Caco-2 (cell line): Measurements from ENCODE around the gene MZT2A. TPM values are rescaled to one million over a fixed set of nuclear protein-coding genes. Genes with fewer than 3 reads are reported as not detected.
"Not testable (repeated sequence)": the region's sequence is repeated elsewhere in the genome, so short reads cannot be mapped to it uniquely, and the experiment has no call there.

Experiments
- BruUV-seq: library from RNA; stranded (reverse); fragments of 400-500 nt; replicated peaks from 2 replicates; lab custom pipeline; 2021; lab: Mats Ljungman, UMichigan
- CTCF ChIA-PET: fragments of 300-600 bp; sonication (Branson Sonifier 250); formaldehyde crosslinking; loops from one replicate; lab custom pipeline; 2022; ENCODE audit warnings: antibody characterized with exemption; lab: Charles Lee
- POLR2A ChIA-PET: fragments of 300-600 bp; sonication (Branson Sonifier 250); formaldehyde crosslinking; loops from one replicate; lab custom pipeline; 2022; ENCODE audit warnings: antibody characterized with exemption; lab: Charles Lee
- DNase-seq, 2 experiments: peaks; one replicate each; pipeline versions ENCODE4 v3.0.0 to v3.0.0-alpha.2; 2020 to 2022
- H3K27me3 ChIP-seq: replicated peaks from 2 replicates; pipeline ENCODE4 v1.6.0; 2011; ENCODE audit warnings: low read length; ENCODE audit not compliant: control insufficient read depth, insufficient read depth
- H3K36me3 ChIP-seq: 2 replicates; pipeline ENCODE4 v1.5.1; 2011; ENCODE audit warnings: low read length; ENCODE audit not compliant: control insufficient read depth, insufficient read depth
- H3K4me1 ChIP-seq: fragments of 250-450 bp; sonication (Bioruptor Pico); 2 replicates; pipeline ENCODE4 v1.5.1; 2020; ENCODE audit warnings: mild to moderate bottlenecking
- H3K4me3 ChIP-seq: 2 replicates; pipeline ENCODE4 v1.5.1; 2011; ENCODE audit warnings: low read depth, mild to moderate bottlenecking, control low read depth, low read length
- H3K9me3 ChIP-seq: fragments of 250-450 bp; sonication (Bioruptor Pico); 2 replicates; pipeline ENCODE4 v1.5.1; 2020; ENCODE audit warnings: mild to moderate bottlenecking, moderate library complexity
- H3K27ac Mint-ChIP-seq: one replicate; pipeline ENCODE4 v1.8.0; 2022; ENCODE audit warnings: mixed read lengths; ENCODE audit not compliant: unreplicated experiment
- H3K27me3 Mint-ChIP-seq: one replicate; pipeline ENCODE4 v1.8.0; 2022; ENCODE audit warnings: mixed read lengths; ENCODE audit not compliant: insufficient read depth, unreplicated experiment
- H3K36me3 Mint-ChIP-seq: one replicate; pipeline ENCODE4 v1.8.0; 2022; ENCODE audit warnings: mild to moderate bottlenecking, mixed read lengths; ENCODE audit not compliant: insufficient read depth, unreplicated experiment
- H3K4me1 Mint-ChIP-seq: one replicate; pipeline ENCODE4 v1.8.0; 2022; ENCODE audit warnings: low read depth, mixed read lengths; ENCODE audit not compliant: unreplicated experiment
- H3K4me3 Mint-ChIP-seq: one replicate; pipeline ENCODE4 v1.8.0; 2022; ENCODE audit warnings: mild to moderate bottlenecking, moderate library complexity, mixed read lengths; ENCODE audit not compliant: unreplicated experiment
- H3K9me3 Mint-ChIP-seq: one replicate; pipeline ENCODE4 v1.8.0; 2022; ENCODE audit warnings: mixed read lengths; ENCODE audit not compliant: unreplicated experiment
- CTCF ChIP-seq, 2 experiments: fragments of 200-600 bp in 1 of 2; IDR thresholded peaks; 1 replicate in 1 of 2; 2 replicates in 1 of 2; pipeline versions ENCODE4 v1.5.1 to v1.8.0; 2011 to 2022; ENCODE audit warnings: antibody characterized with exemption in 1 of 2, control low read depth in 1 of 2, inconsistent platforms in 1 of 2, low read depth in 1 of 2, low read length in 1 of 2, mild to moderate bottlenecking in 1 of 2, moderate library complexity in 1 of 2; ENCODE audit not compliant: insufficient read depth in 1 of 2, severe bottlenecking in 1 of 2, unreplicated experiment in 1 of 2
- intact Hi-C: fragments of 100-400 bp; cut with micrococcal nuclease; formaldehyde crosslinking; loops from one replicate; pipeline ENCODE4 v1.10.0; 2022; ENCODE audit not compliant: unreplicated experiment
- total RNA-seq: library from RNA; stranded (reverse); gene quantifications from 2 replicates; pipeline ENCODE4 v1.2.3, GENCODE V29; 2022

The MZT2A gene
- total RNA-seq, 1 experiment from 2014 or later = 275 TPM

- no peak within 1 kb of the TSS for H3K4me3 ChIP-seq
- ChIA-PET CTCF (interaction anchor here (0.7 kb wide), 1 partner anchor 353 kb away, joined by 11 read pairs; no protein-coding TSS in a partner anchor), POLR2A (no interaction called here)
- H3K9me3 ChIP-seq = no peaks in the 10 kb centered on the region
- Mint-ChIP-seq H3K4me3 (no peak within 1 kb of the TSS), H3K27me3 (no peaks in the 10 kb centered on the region), H3K27ac (no peak within 1 kb of the TSS), H3K9me3 (no peaks in the 10 kb centered on the region), H3K36me3 (no peaks in the 10 kb centered on the region), H3K4me1 (no peaks in the 10 kb centered on the region)
- no peak for DNase-seq
- H3K36me3 ChIP-seq = no peaks in the 10 kb centered on the region
- BruUV-seq = no TSS peak
- H3K4me1 ChIP-seq = peaks cover 3% of the 10 kb centered on the region
- H3K27me3 ChIP-seq = no peaks in the 10 kb centered on the region
- intact Hi-C loops = no loop called here
- no peak for TF ChIP-seq CTCF (IDR thresholded peaks at IDR 0.05; ENCODE audit: insufficient read depth in 1 of 2, low read depth in 1 of 2, low read length in 1 of 2, severe bottlenecking in 1 of 2, unreplicated experiment in 1 of 2)
Observed at GRCh38 chr2:131475831-131476230, 16.4 kb downstream of the MZT2A start, which contains the start of gene TUBA3D. Gene TUBA3D (plus strand): TSS chr2:131476119. CDS start chr2:131476200, 81 bp downstream.

- H3K4me3 Mint-ChIP-seq, H3K9me3 Mint-ChIP-seq, H3K36me3 Mint-ChIP-seq, H3K4me3 ChIP-seq, H3K27me3 Mint-ChIP-seq, H3K27me3 ChIP-seq, POLR2A ChIA-PET, H3K9me3 ChIP-seq, H3K4me1 Mint-ChIP-seq, H3K27ac Mint-ChIP-seq, H3K4me1 ChIP-seq, H3K36me3 ChIP-seq, intact Hi-C loops, DNase-seq, CTCF ChIA-PET, BruUV-seq: not testable (repeated sequence)
Observed at GRCh38 chr2:131473266-131473665, 18.9 kb downstream of the MZT2A start.

GRCh38 chr2:131471624-131472023, 20.6 kb downstream of the MZT2A start:
- H3K27me3 ChIP-seq, H3K9me3 ChIP-seq, BruUV-seq, H3K27me3 Mint-ChIP-seq, H3K4me3 Mint-ChIP-seq, H3K36me3 Mint-ChIP-seq, H3K27ac Mint-ChIP-seq, H3K4me3 ChIP-seq, H3K4me1 ChIP-seq, intact Hi-C loops, H3K36me3 ChIP-seq, H3K9me3 Mint-ChIP-seq, POLR2A ChIA-PET, CTCF ChIA-PET, H3K4me1 Mint-ChIP-seq: not testable (repeated sequence)
- peak; percentile 45 to 68 for DNase-seq

- H3K36me3 ChIP-seq, H3K27ac Mint-ChIP-seq, H3K9me3 Mint-ChIP-seq, H3K27me3 ChIP-seq, intact Hi-C loops, H3K4me1 Mint-ChIP-seq, H3K4me1 ChIP-seq, H3K9me3 ChIP-seq, DNase-seq, H3K36me3 Mint-ChIP-seq, H3K27me3 Mint-ChIP-seq, CTCF ChIA-PET, H3K4me3 ChIP-seq, H3K4me3 Mint-ChIP-seq, POLR2A ChIA-PET, BruUV-seq: not testable (repeated sequence)
Observed at GRCh38 chr2:131470944-131471343, 21.3 kb downstream of the MZT2A start.

- BruUV-seq, H3K4me3 ChIP-seq, H3K4me1 ChIP-seq, POLR2A ChIA-PET, H3K27ac Mint-ChIP-seq, H3K9me3 ChIP-seq, H3K9me3 Mint-ChIP-seq, H3K4me1 Mint-ChIP-seq, H3K36me3 Mint-ChIP-seq, CTCF ChIA-PET, H3K27me3 ChIP-seq, H3K27me3 Mint-ChIP-seq, H3K4me3 Mint-ChIP-seq, DNase-seq, intact Hi-C loops, H3K36me3 ChIP-seq: not testable (repeated sequence)
Observed at GRCh38 chr2:131467722-131468121, 24.5 kb downstream of the MZT2A start.

- H3K27me3 Mint-ChIP-seq, H3K4me3 Mint-ChIP-seq, intact Hi-C loops, DNase-seq, BruUV-seq, POLR2A ChIA-PET, H3K27me3 ChIP-seq, H3K36me3 Mint-ChIP-seq, H3K9me3 Mint-ChIP-seq, H3K4me3 ChIP-seq, H3K27ac Mint-ChIP-seq, H3K9me3 ChIP-seq, CTCF ChIA-PET, H3K36me3 ChIP-seq, H3K4me1 Mint-ChIP-seq, H3K4me1 ChIP-seq: not testable (repeated sequence)
Observed at GRCh38 chr2:131454914-131455313, 37.3 kb downstream of the MZT2A start.
